Calu3 (cell line): ENCODE measurements around the gene IGSF6. TPM values are rescaled to one million over a fixed set of nuclear protein-coding genes. Genes with fewer than 3 reads are reported as not detected.

Experiments
- BruUV-seq: library from RNA; stranded (reverse); fragments of 400-500 nt; replicated peaks from 2 replicates; lab custom pipeline; 2021; lab: Mats Ljungman, UMichigan
- CTCF ChIA-PET: fragments of 300-600 bp; sonication (Branson Sonifier 250); formaldehyde crosslinking; loops from one replicate; lab custom pipeline; 2022; ENCODE audit warnings: antibody characterized with exemption; lab: Charles Lee
- DNase-seq: peaks from one replicate; pipeline ENCODE4 v3.0.0; 2022
- H3K27ac Mint-ChIP-seq: one replicate; pipeline ENCODE4 v1.8.0; 2022; ENCODE audit warnings: mixed read lengths; ENCODE audit not compliant: unreplicated experiment
- H3K27me3 Mint-ChIP-seq: one replicate; pipeline ENCODE4 v1.8.0; 2022; ENCODE audit warnings: mixed read lengths; ENCODE audit not compliant: unreplicated experiment
- H3K36me3 Mint-ChIP-seq: one replicate; pipeline ENCODE4 v1.8.0; 2022; ENCODE audit warnings: mild to moderate bottlenecking, moderate library complexity, mixed read lengths; ENCODE audit not compliant: insufficient read depth, unreplicated experiment
- H3K4me1 Mint-ChIP-seq: one replicate; pipeline ENCODE4 v1.8.0; 2022; ENCODE audit warnings: mild to moderate bottlenecking, low read depth, mixed read lengths; ENCODE audit not compliant: unreplicated experiment
- H3K4me3 Mint-ChIP-seq: one replicate; pipeline ENCODE4 v1.8.0; 2022; ENCODE audit warnings: mild to moderate bottlenecking, low read depth, moderate library complexity, mixed read lengths; ENCODE audit not compliant: unreplicated experiment
- H3K9me3 Mint-ChIP-seq: one replicate; pipeline ENCODE4 v1.8.0; 2022; ENCODE audit warnings: low read depth, mixed read lengths; ENCODE audit not compliant: unreplicated experiment
- CTCF ChIP-seq: fragments of 200-600 bp; IDR thresholded peaks from one replicate; pipeline ENCODE4 v1.8.0; 2022; ENCODE audit warnings: antibody characterized with exemption; ENCODE audit not compliant: unreplicated experiment
- intact Hi-C: fragments of 100-400 bp; cut with micrococcal nuclease; formaldehyde crosslinking; loops from one replicate; pipeline ENCODE4 v1.10.0; 2022; ENCODE audit not compliant: unreplicated experiment
- total RNA-seq: library from RNA; stranded (reverse); gene quantifications from 2 replicates; pipeline ENCODE4 v1.2.3, GENCODE V29; 2022

The IGSF6 gene
- total RNA-seq, 1 experiment from 2014 or later, result not detected

GRCh38 chr16:21602785-21603184 is 49.6 kb downstream of the IGSF6 start:
- Mint-ChIP-seq H3K36me3 (peaks cover 22% of the 10 kb centered on the region), H3K27me3 (no peaks in the 10 kb centered on the region), H3K4me3 (no peak overlapping the region), H3K9me3 (no peaks in the 10 kb centered on the region), H3K4me1 (peaks cover 32% of the 10 kb centered on the region), H3K27ac (no peak overlapping the region)
- TF ChIP-seq CTCF, result no peak
- no TSS peak for BruUV-seq
- CTCF ChIA-PET, result interaction anchor here (0.7 to 1.3 kb wide), 2 partner anchors 9 to 332 kb away, joined by 3 read pairs; no protein-coding TSS in a partner anchor
- intact Hi-C loops, result loop anchor here (5.0 kb wide), 1 partner anchor 40 kb away; no protein-coding TSS in a partner anchor
- no peak for DNase-seq

- intact Hi-C loops, result loop anchor here (5.0 kb wide), 1 partner anchor 42 kb away; no protein-coding TSS in a partner anchor
- peak; percentile 16 for DNase-seq
- Mint-ChIP-seq H3K4me1 (peaks cover 32% of the 10 kb centered on the region), H3K9me3 (no peaks in the 10 kb centered on the region), H3K36me3 (peaks cover 22% of the 10 kb centered on the region), H3K4me3 (peak overlapping the region; percentile 95), H3K27ac (peak overlapping the region; percentile 55), H3K27me3 (no peaks in the 10 kb centered on the region)
- no TSS peak for BruUV-seq
- no peak for TF ChIP-seq CTCF
- CTCF ChIA-PET, result interaction anchor here (0.5 to 0.9 kb wide), 3 partner anchors 8 to 69 kb away, joined by 4 read pairs; no protein-coding TSS in a partner anchor
Measured at GRCh38 chr16:21600031-21600773, 52.2 kb downstream of the IGSF6 start.

GRCh38 chr16:21599122-21600030 is 53.0 kb downstream of the IGSF6 start, which contains the start of gene METTL9:
METTL9 (plus strand) TSS chr16:21599577; CDS start chr16:21599734, 157 bp downstream.
- CTCF ChIA-PET, result interaction anchor here (0.9 kb wide), 1 partner anchor 9 kb away, joined by 4 read pairs; no protein-coding TSS in a partner anchor
- Mint-ChIP-seq H3K4me3 (peak within 1 kb of the TSS; percentile 95), H3K9me3 (no peaks in the 10 kb centered on the region), H3K27me3 (no peaks in the 10 kb centered on the region), H3K4me1 (peaks cover 29% of the 10 kb centered on the region), H3K36me3 (peaks cover 22% of the 10 kb centered on the region), H3K27ac (peak within 1 kb of the TSS; percentile 60)
- intact Hi-C loops, result loop anchor here (5.0 kb wide), 1 partner anchor 43 kb away; no protein-coding TSS in a partner anchor
- DNase-seq, result peak; percentile 98
- BruUV-seq, result no TSS peak
- peak; percentile 16 for TF ChIP-seq CTCF

- peak overlapping the region; percentile 60 for H3K27ac Mint-ChIP-seq
- no peaks in the 10 kb centered on the region for H3K9me3 Mint-ChIP-seq
- no peaks in the 10 kb centered on the region for H3K27me3 Mint-ChIP-seq
- CTCF ChIA-PET, result no interaction called here
- TSS peak; percentile 94 for BruUV-seq
- DNase-seq, result peak; percentile 22
- peaks cover 22% of the 10 kb centered on the region for H3K36me3 Mint-ChIP-seq
- TF ChIP-seq CTCF, result no peak
- peaks cover 23% of the 10 kb centered on the region for H3K4me1 Mint-ChIP-seq
- intact Hi-C loops, result no loop called here
- peak overlapping the region; percentile 95 for H3K4me3 Mint-ChIP-seq
Measured at GRCh38 chr16:21598701-21599121, 53.7 kb downstream of the IGSF6 start.
